ENCODE measurements around the gene MTHFD2. TPM values are rescaled to one million over a fixed set of nuclear protein-coding genes. Genes with fewer than 3 reads are reported as not detected.
A peak's percentile ranks its signal among the peaks of the same experiment; 100 is the strongest.

Gene MTHFD2
- 38.7 and 254 TPM in 2 replicates for total RNA-seq (ENCODE audit: low replicate concordance)

- H3K4me3 ChIP-seq (ENCODE audit: low read depth, low read length), result peak within 1 kb of the TSS; percentile 94
- peak; percentile 96 for DNase-seq (ENCODE audit: low read depth)
- peak; percentile 91 for TF ChIP-seq CTCF (IDR thresholded peaks at IDR 0.05; ENCODE audit: insufficient read depth, low read length)
Observed at GRCh38 chr2:74198461-74199274, at the start of gene MTHFD2. TSS of gene MTHFD2 (plus strand) at chr2:74198615. CDS start at chr2:74198642, 27 bp downstream.

GRCh38 chr2:74149247-74149525 lies 49.2 kb upstream of the MTHFD2 start:
- no peak for TF ChIP-seq CTCF (IDR thresholded peaks at IDR 0.05; ENCODE audit: insufficient read depth, low read length)
- DNase-seq (ENCODE audit: low read depth), result no peak
- H3K4me3 ChIP-seq (ENCODE audit: low read depth, low read length), result no peak overlapping the region

- no peak overlapping the region for H3K4me3 ChIP-seq (ENCODE audit: low read depth, low read length)
- DNase-seq (ENCODE audit: low read depth), result no peak
- no peak for TF ChIP-seq CTCF (IDR thresholded peaks at IDR 0.05; ENCODE audit: insufficient read depth, low read length)
Observed at GRCh38 chr2:74149570-74150319, 48.7 kb upstream of the MTHFD2 start.

GRCh38 chr2:74152954-74153353 lies 45.5 kb upstream of the MTHFD2 start:
- no peak overlapping the region for H3K4me3 ChIP-seq (ENCODE audit: low read depth, low read length)
- no peak for TF ChIP-seq CTCF (IDR thresholded peaks at IDR 0.05; ENCODE audit: insufficient read depth, low read length)
- no peak for DNase-seq (ENCODE audit: low read depth)

- TF ChIP-seq CTCF (IDR thresholded peaks at IDR 0.05; ENCODE audit: insufficient read depth, low read length), result no peak
- DNase-seq (ENCODE audit: low read depth), result no peak
Observed at GRCh38 chr2:74155830-74156229, 42.6 kb upstream of the MTHFD2 start.

GRCh38 chr2:74162951-74163350 lies 35.5 kb upstream of the MTHFD2 start:
- no peak for TF ChIP-seq CTCF (IDR thresholded peaks at IDR 0.05; ENCODE audit: insufficient read depth, low read length)
- no peak overlapping the region for H3K4me3 ChIP-seq (ENCODE audit: low read depth, low read length)
- DNase-seq (ENCODE audit: low read depth), result no peak

More at GRCh38 chr2:74155830-74156229, 42.6 kb upstream of the MTHFD2 start:
- H3K4me3 ChIP-seq (ENCODE audit: low read depth, low read length), result no peak overlapping the region
